HG03565 (cell line): ENCODE data around the gene HINT2.

Experiments used
- ATAC-seq: cut with Tn5 transposase; IDR thresholded peaks from one replicate; pipeline ENCODE4 v1.9.1; 2021; ENCODE audit warnings: mild to moderate bottlenecking, moderate library complexity; ENCODE audit not compliant: unreplicated experiment

The HINT2 gene

GRCh38 chr9:35781066-35781465 is 33.8 kb downstream of the HINT2 start:
- no peak for ATAC-seq

DNA sequence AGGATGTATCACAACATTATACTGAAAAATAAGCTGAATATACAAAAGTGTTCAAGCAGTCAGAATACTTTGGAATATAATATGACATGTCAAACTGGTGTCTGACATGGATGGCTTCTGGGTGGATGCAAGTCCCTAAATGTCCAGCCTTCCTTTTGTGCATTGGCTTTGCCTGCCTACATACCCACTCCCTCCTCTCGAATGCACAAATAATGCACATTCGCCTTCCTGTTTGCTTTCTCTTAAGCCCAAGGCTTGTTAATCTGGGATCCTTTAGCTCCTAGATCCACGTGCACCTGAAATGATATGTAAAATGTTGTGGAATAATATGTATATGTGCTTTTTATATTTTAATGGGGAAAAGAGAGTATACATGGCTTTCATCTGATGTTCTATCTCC is 36.3 kb downstream of the HINT2 start:
- ATAC-seq: no peak

DNA sequence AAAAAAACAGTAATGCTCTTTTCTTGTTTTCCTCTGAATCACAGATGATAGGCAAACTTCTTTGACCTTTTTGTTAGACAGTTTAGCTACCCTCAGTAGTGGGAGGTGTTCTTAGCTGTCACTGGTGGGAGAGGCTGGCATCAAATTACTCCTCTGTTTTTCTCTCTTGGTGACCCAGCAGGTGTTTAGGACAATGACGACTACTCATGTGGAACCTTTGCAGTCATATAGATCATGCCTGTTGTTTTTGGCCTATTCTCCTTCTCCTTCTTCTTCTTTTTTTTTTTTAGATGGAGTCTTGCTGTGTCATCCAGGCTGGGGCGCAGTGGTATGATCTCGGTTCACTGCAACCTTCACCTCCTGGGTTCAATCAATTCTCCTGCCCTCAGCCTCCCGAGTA is 38.8 kb downstream of the HINT2 start:
- no peak for ATAC-seq

DNA sequence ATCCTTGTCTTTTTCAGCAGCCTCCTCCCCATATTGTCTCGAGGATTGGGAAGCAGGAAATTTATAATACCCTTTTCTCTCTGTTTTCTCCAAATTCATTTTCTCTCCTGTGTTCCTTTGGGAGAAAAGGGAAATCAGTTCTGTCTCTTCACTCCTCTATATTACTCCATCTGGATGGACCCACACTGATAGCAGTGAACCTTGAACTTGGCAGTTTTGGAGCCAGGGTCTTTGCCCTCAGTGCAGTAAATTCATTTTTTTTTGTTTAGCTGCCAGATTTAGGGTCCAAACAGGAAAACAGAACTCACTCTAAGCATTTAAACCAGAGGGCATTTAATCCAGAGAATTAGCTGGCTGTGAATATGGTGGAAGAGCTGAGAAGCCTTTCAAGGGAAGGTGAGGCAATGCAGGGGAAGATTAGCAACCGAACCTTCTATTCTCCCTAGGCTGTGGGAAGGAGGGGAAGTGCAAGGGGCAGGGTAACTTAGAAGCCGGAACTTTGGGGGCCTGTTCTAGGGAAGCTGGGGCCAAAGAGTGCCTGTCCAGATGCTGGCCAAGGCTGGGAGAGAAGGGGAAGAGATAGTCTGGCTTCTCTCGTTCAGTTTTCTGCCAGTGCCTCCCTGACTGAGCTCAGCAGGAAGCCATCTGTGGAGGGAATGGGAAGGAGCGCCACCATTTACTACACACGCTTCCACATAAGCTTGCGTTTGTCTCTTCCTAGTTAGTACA is 39.8 kb downstream of the HINT2 start:
- no peak for ATAC-seq

- no peak for ATAC-seq
These were observed 42.9 kb downstream of the HINT2 start for GRCh38 chr9:35771943-35772342.

DNA sequence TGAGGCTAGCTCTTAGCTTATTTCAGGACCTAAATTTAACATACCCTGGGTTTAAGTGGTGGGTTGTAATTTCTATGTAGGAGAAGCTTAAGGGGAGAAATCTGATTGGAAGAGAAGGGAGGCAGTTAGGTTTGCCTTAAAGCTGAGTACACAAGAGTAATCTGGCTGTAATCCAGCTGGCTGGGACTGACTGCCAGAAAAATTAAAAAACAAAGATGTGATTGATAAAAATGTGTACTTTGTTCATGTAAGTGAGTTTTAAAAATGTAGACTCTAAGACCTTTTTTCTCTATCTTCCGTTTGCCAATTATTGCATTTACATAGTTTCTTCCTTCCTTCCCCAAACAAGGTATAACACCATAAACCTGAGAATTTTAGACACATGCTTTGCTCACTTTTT is 43.3 kb downstream of the HINT2 start:
- no peak for ATAC-seq

- no peak for ATAC-seq
These were observed 43.8 kb downstream of the HINT2 start for GRCh38 chr9:35771075-35771433.

DNA sequence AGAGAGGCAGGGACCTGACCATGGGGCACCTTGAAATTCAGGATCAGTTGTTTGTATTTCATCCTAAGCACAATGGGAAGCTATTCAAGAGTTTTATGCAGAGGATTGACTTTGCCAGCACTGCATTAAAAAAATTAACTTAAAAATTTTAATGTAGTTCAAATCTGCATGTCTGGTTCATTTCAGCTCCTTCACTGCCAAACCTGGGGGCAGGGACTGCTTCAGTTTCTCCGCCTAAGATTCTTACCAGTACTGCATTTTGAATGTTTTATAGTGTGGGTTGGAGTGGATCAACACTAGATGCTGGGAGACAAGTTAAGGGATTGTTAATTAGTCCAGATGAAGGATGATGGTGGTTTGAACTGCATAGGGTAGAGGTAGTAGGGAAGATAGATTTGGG is 45.1 kb downstream of the HINT2 start:
- ATAC-seq: no peak

DNA sequence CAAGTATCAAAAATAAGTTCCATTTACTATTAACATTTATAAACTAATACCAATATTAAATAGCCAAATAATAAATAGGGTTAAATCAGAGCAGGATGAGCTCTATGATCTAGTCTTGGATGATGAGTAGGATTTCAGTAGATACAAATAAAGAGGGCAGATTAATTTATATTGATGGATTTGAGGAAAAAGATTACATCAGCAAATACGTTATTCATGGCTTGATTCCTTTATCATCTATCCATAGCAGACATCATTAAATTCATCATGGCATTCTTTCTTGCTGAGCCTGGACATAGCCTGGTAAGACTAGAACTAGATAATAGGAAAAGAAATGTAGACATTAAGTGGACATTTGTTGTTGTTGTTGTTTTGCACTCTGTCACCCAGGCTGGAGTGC is 47.4 kb downstream of the HINT2 start:
- no peak for ATAC-seq

- ATAC-seq: no peak
These were observed 47.8 kb downstream of the HINT2 start for GRCh38 chr9:35766997-35767396.

DNA sequence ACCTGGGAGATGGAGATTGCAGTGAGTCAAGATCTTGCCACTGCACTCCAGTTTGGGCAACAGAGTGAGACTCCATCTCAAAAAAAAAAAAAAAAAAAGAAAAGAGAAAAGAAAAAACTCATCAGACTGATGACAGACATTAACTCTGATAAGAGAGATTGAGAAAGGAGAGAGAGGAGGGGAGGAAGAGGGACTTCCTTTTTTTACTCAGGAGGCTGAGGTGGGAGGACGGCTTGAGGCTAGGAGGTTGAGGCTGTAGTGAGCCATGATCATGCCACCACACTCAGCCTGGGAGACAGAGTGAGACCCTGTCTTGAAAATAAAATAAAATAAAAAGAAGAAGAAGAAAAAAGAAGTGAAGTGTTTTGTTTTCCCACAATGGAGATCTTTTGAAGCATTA is 51.0 kb downstream of the HINT2 start:
- ATAC-seq: no peak

DNA sequence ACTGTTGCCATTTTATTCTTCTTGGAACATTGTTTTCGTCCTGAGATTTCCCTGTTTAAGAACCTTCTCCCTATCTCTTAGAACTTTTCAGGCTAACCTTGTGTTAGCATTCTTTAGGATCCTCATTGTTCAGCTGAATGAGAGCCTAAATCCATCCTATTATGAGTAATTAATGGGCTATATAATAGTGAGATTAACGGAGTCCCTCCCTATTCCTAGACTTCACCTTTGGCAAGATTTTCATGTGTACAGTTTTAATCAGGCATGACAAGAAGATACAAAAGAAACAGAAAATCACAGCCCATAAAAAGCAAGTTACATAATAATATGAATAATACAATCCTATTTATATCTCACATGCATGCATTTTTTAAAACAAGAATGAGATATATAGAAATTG is 51.7 kb downstream of the HINT2 start:
- ATAC-seq: no peak
